OCI-LY1 (cell line): ENCODE measurements around the gene MOCS1.

Experiments
- H2AFZ ChIP-seq: fragments of 200-600 bp; sonication (generic), shearing (Covaris generic); 2 replicates; pipeline ENCODE4 v1.6.0; 2014; ENCODE audit warnings: antibody characterized with exemption, mild to moderate bottlenecking, low read length
- H3F3A ChIP-seq: fragments of 200-600 bp; sonication (generic), shearing (Covaris generic); 2 replicates; pipeline ENCODE4 v1.6.0; 2014; ENCODE audit warnings: mild to moderate bottlenecking, antibody characterized with exemption, low read length, moderate library complexity; ENCODE audit not compliant: insufficient read depth
- H3K27ac ChIP-seq: fragments of 200-600 bp; sonication (generic); 2 replicates; pipeline ENCODE4 v1.5.1; 2014; ENCODE audit warnings: low read length, mixed run types, mild to moderate bottlenecking, low read depth; ENCODE audit not compliant: poor library complexity, severe bottlenecking
- H3K27me3 ChIP-seq: fragments of 200-600 bp; sonication (generic); 2 replicates; pipeline ENCODE4 v1.6.0; 2014; ENCODE audit warnings: antibody characterized with exemption, mild to moderate bottlenecking, low read length, moderate library complexity; ENCODE audit not compliant: insufficient read depth
- H3K36me3 ChIP-seq: fragments of 200-600 bp; sonication (generic); 2 replicates; pipeline ENCODE4 v1.6.1; 2014; ENCODE audit warnings: mild to moderate bottlenecking, antibody characterized with exemption, low read length, moderate library complexity, mixed read lengths; ENCODE audit not compliant: insufficient read depth
- H3K4me1 ChIP-seq: fragments of 200-600 bp; sonication (generic); 2 replicates; pipeline ENCODE4 v1.5.1; 2014; ENCODE audit warnings: mild to moderate bottlenecking, low read length, moderate library complexity; ENCODE audit not compliant: insufficient read depth, severe bottlenecking
- H3K4me2 ChIP-seq: fragments of 200-600 bp; sonication (generic), shearing (Covaris generic); 2 replicates; pipeline ENCODE4 v1.6.1; 2014; ENCODE audit warnings: low read length
- H3K4me3 ChIP-seq: fragments of 200-600 bp; sonication (generic); 2 replicates; pipeline ENCODE4 v1.5.1; 2014; ENCODE audit warnings: low read length, low read depth, mild to moderate bottlenecking, mixed read lengths; ENCODE audit not compliant: poor library complexity, severe bottlenecking
- H3K79me2 ChIP-seq: fragments of 200-600 bp; shearing (Covaris generic); 2 replicates; pipeline ENCODE4 v1.6.1; 2016; ENCODE audit warnings: mixed run types, low read length, mixed read lengths; ENCODE audit not compliant: insufficient read depth
- H3K9ac ChIP-seq: fragments of 200-600 bp; sonication (generic), shearing (Covaris generic); 2 replicates; pipeline ENCODE4 v1.6.1; 2014; ENCODE audit warnings: mild to moderate bottlenecking, low read length, mixed read lengths
- H3K9me2 ChIP-seq: fragments of 200-600 bp; sonication (generic), shearing (Covaris generic); 2 replicates; pipeline ENCODE4 v1.6.1; 2014; ENCODE audit warnings: low read depth, mild to moderate bottlenecking, low read length, mixed read lengths
- H3K9me3 ChIP-seq: fragments of 200-600 bp; shearing (Covaris generic); 2 replicates; pipeline ENCODE4 v1.6.1; 2014; ENCODE audit warnings: low read length, mixed read lengths
- H4K20me1 ChIP-seq: fragments of 200-600 bp; sonication (generic), shearing (Covaris generic); 2 replicates; pipeline ENCODE4 v1.6.0; 2016; ENCODE audit warnings: mild to moderate bottlenecking, low read length; ENCODE audit not compliant: insufficient read depth
- CTCF ChIP-seq: fragments of 200-600 bp; sonication (generic), shearing (Covaris generic); IDR thresholded peaks from 2 replicates; pipeline ENCODE4 v1.5.1; 2017; ENCODE audit warnings: mild to moderate bottlenecking, antibody characterized with exemption, low read length, moderate library complexity, mixed read lengths
- EZH2 ChIP-seq: fragments of 200-600 bp; sonication (generic), shearing (Covaris generic); IDR thresholded peaks from 2 replicates; pipeline ENCODE4 v1.8.0; 2017; ENCODE audit warnings: borderline replicate concordance, mixed run types, mild to moderate bottlenecking, antibody characterized with exemption, low read length, moderate library complexity, mixed read lengths

MOCS1 gene

GRCh38 chr6:39910164-39910563 lies 24.1 kb downstream of the MOCS1 start:
- no peak overlapping the region for H3K27ac ChIP-seq
- TF ChIP-seq CTCF (no peak), EZH2 (no peak)

GRCh38 chr6:39909701-39910100 lies 24.6 kb downstream of the MOCS1 start:
- Histone ChIP-seq H3K9me3 (no peaks in the 10 kb centered on the region), H4K20me1 (no peaks in the 10 kb centered on the region), H3K27ac (no peak overlapping the region), H3K36me3 (no peaks in the 10 kb centered on the region), H3K4me2 (no peak overlapping the region), H3K9ac (no peak overlapping the region), H3K4me1 (no peaks in the 10 kb centered on the region), H2AFZ (no peak overlapping the region), H3F3A (no peaks in the 10 kb centered on the region), H3K27me3 (no peaks in the 10 kb centered on the region), H3K9me2 (no peaks in the 10 kb centered on the region), H3K79me2 (no peaks in the 10 kb centered on the region), H3K4me3 (no peak overlapping the region)
- TF ChIP-seq EZH2 = no peak
- TF ChIP-seq CTCF = no peak

More at GRCh38 chr6:39910164-39910563, 24.1 kb downstream of the MOCS1 start:
- no peaks in the 10 kb centered on the region for H3F3A ChIP-seq
- H3K9ac ChIP-seq = no peak overlapping the region
- H4K20me1 ChIP-seq = no peaks in the 10 kb centered on the region
- no peak overlapping the region for H3K4me2 ChIP-seq
- H3K27me3 ChIP-seq = no peaks in the 10 kb centered on the region
- no peak overlapping the region for H2AFZ ChIP-seq
- no peaks in the 10 kb centered on the region for H3K4me1 ChIP-seq
- no peaks in the 10 kb centered on the region for H3K9me2 ChIP-seq
- no peaks in the 10 kb centered on the region for H3K79me2 ChIP-seq
- H3K36me3 ChIP-seq = no peaks in the 10 kb centered on the region
- no peak overlapping the region for H3K4me3 ChIP-seq
- no peaks in the 10 kb centered on the region for H3K9me3 ChIP-seq

GRCh38 chr6:39908838-39909583 lies 25.3 kb downstream of the MOCS1 start:
- Histone ChIP-seq H2AFZ (no peak overlapping the region), H3K79me2 (no peaks in the 10 kb centered on the region), H3F3A (no peaks in the 10 kb centered on the region), H3K4me1 (no peaks in the 10 kb centered on the region), H3K4me2 (no peak overlapping the region), H3K4me3 (no peak overlapping the region), H4K20me1 (no peaks in the 10 kb centered on the region), H3K27me3 (no peaks in the 10 kb centered on the region), H3K36me3 (no peaks in the 10 kb centered on the region), H3K9ac (no peak overlapping the region), H3K27ac (no peak overlapping the region), H3K9me2 (no peaks in the 10 kb centered on the region), H3K9me3 (no peaks in the 10 kb centered on the region)
- TF ChIP-seq CTCF (no peak), EZH2 (no peak)
